CD4-positive, CD25-positive, alpha-beta regulatory T cell (primary cell): ENCODE measurements around the gene MAP3K6. TPM values are rescaled to one million over a fixed set of nuclear protein-coding genes. Genes with fewer than 3 reads are reported as not detected.

ENCODE experiments used
- ATAC-seq, 2 donors: fragments of 150-1000 bp; cut with Tn5 transposase; one replicate each; pipeline ENCODE4 v1.10.0; 2021; ENCODE audit warnings: low read depth in 2 of 2, moderate number of reproducible peaks in 2 of 2, moderate library complexity in 1 of 2
- DNase-seq, 3 donors: peaks; one replicate each; pipeline versions ENCODE4 v3.0.0 to v3.0.0-alpha.2; 2012 to 2022; ENCODE audit warnings: mixed read lengths in 1 of 3
- H3K27ac ChIP-seq: one replicate; pipeline ENCODE4 v1.7.0; 2013; ENCODE audit warnings: mild to moderate bottlenecking, low read length; ENCODE audit not compliant: insufficient read depth, poor library complexity, severe bottlenecking
- H3K27me3 ChIP-seq: one replicate; pipeline ENCODE4 v1.7.0; 2013; ENCODE audit warnings: low read length; ENCODE audit not compliant: control insufficient read depth, insufficient read depth
- H3K36me3 ChIP-seq: one replicate; pipeline ENCODE4 v1.7.0; 2013; ENCODE audit warnings: mild to moderate bottlenecking, low read length, moderate library complexity; ENCODE audit not compliant: control insufficient read depth, insufficient read depth
- H3K4me1 ChIP-seq: 2 replicates; pipeline ENCODE4 v1.7.0; 2013; ENCODE audit warnings: mild to moderate bottlenecking, low read length; ENCODE audit not compliant: insufficient read depth, control insufficient read depth, poor library complexity, severe bottlenecking
- H3K4me3 ChIP-seq: one replicate; pipeline ENCODE4 v1.7.0; 2013; ENCODE audit warnings: low read depth, mild to moderate bottlenecking, low read length, moderate library complexity
- H3K9me3 ChIP-seq, 2 experiments: 1 replicate in 1 of 2; 2 replicates in 1 of 2; pipeline ENCODE4 v1.7.0; 2013; ENCODE audit warnings: low read length in 2 of 2, mild to moderate bottlenecking in 1 of 2, moderate library complexity in 1 of 2; ENCODE audit not compliant: control insufficient read depth in 2 of 2
- H3K27ac Mint-ChIP-seq, 3 donors: one replicate each; pipeline ENCODE4 v1.8.0; 2020 to 2022; ENCODE audit warnings: mild to moderate bottlenecking in 3 of 3, mixed read lengths in 3 of 3, moderate library complexity in 2 of 3
- H3K27me3 Mint-ChIP-seq: one replicate; pipeline ENCODE4 v1.8.0; 2022; ENCODE audit warnings: mild to moderate bottlenecking, mixed read lengths
- H3K36me3 Mint-ChIP-seq: one replicate; pipeline ENCODE4 v1.8.0; 2020; ENCODE audit warnings: mixed read lengths
- H3K4me1 Mint-ChIP-seq, 4 donors: one replicate each; pipeline ENCODE4 v1.8.0; 2020 to 2022; ENCODE audit warnings: mixed read lengths in 4 of 4, mild to moderate bottlenecking in 1 of 4
- H3K4me3 Mint-ChIP-seq, 4 donors: one replicate each; pipeline ENCODE4 v1.8.0; 2020 to 2022; ENCODE audit warnings: mild to moderate bottlenecking in 4 of 4, mixed read lengths in 4 of 4, moderate library complexity in 3 of 4
- H3K9me3 Mint-ChIP-seq, 7 donors: one replicate each; pipeline ENCODE4 v1.8.0; 2020 to 2022; ENCODE audit warnings: mixed read lengths in 7 of 7, mild to moderate bottlenecking in 3 of 7, moderate library complexity in 2 of 7
- polyA plus RNA-seq, 4 donors: library from polyadenylated mRNA; unstranded; fragments of 300-500 nt; fragmentation: Illumina TruSeq; gene quantifications; one replicate each; pipeline ENCODE4 v1.2.3, GENCODE V29; 2021
- total RNA-seq: library from RNA; stranded (reverse); gene quantifications from one replicate; pipeline ENCODE4 v1.2.3, GENCODE V29; 2022

The MAP3K6 gene
- total and polyA plus RNA-seq, 5 donors from 2014 or later, result 3.8 to 8.3 (median 5.6) TPM

DNA sequence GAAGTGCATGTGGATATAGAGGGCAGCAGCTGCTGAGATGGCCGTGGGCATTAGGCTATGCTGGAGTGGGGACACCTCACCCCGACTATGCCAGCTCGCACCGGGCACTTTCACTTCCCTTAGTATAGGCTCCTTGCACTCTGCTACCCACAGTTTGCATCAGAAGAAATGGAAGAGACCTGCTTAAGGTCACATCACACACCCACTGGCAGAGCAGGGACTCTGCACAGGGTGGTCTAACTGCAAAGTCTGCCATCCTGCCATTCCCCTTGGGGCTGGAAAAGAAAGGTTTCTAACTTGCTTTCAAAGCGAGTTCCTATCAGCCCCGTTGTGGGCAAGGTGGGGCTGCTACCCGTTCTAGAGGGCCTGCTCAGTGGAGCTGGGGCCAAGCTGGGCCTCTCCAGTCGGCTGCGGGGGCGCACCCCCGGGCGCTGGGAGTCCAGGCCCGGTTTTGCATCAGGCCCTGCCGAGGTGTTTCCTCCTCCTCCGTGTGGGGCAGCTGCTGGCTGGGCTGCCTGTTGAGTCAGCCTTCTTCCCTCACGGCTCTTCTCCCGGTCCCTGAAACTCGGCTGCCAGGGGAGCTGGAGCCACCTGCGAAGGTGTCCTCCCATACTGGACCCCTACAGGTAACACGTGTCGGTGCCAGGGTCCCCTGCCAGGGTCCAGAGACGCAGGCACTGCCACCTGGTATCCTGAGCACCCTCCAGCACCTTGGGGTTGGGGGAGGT, 25.1 kb downstream of the MAP3K6 start, which contains the start of gene SYTL1:
Gene SYTL1 (plus strand): TSS at position 498 of the 728 bp plus-strand sequence. CDS start 3,313 bp downstream, outside the sequence.
- no peaks in the 10 kb centered on the region for H3K9me3 Mint-ChIP-seq
- peak within 1 kb of the TSS; percentile 90 to 97 (median 96) for H3K27ac Mint-ChIP-seq
- peaks cover 16% of the 10 kb centered on the region for H3K36me3 ChIP-seq
- DNase-seq (peak; percentile 47 to 83 (median 71)), ATAC-seq (peak; percentile 62 to 65)
- peak within 1 kb of the TSS; percentile 93 to 98 (median 95) for H3K4me3 Mint-ChIP-seq
- peaks cover 18% of the 10 kb centered on the region for H3K36me3 Mint-ChIP-seq
- H3K27ac ChIP-seq, result peak within 1 kb of the TSS; percentile 79
- H3K9me3 ChIP-seq, result no peaks in the 10 kb centered on the region
- no peaks in the 10 kb centered on the region for H3K27me3 Mint-ChIP-seq
- H3K4me1 Mint-ChIP-seq, result peaks cover 4 to 58% (median 35%) of the 10 kb centered on the region in 4 donors
- no peaks in the 10 kb centered on the region for H3K27me3 ChIP-seq
- H3K4me1 ChIP-seq, result peaks cover 44% of the 10 kb centered on the region
- peak within 1 kb of the TSS; percentile 95 for H3K4me3 ChIP-seq

DNA sequence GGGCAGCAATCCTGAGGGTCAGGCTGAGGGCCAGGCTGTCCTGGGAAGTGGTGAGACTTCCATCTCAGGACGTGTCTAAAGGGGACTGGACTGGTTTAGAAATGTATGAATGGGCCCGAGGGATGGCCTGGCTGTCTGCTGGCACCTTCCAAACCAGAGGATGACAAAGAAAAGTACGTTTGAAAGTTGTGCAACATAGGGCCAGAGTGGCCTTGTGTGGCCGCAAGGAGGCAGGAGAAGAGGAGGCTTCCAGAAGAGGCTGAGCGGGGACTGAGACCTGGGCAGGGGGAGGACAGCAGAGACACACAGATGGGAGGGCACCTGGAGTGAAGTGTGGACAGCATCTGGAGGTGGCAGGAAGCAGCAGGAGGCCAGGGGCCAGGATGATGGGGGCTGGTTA, 27.5 kb downstream of the MAP3K6 start:
- no peaks in the 10 kb centered on the region for H3K27me3 ChIP-seq
- peaks cover 31% of the 10 kb centered on the region for H3K4me1 ChIP-seq
- H3K9me3 ChIP-seq, result no peaks in the 10 kb centered on the region
- ATAC-seq (no peak), DNase-seq (no peak)
- Mint-ChIP-seq H3K27ac (peak overlapping the region in 2 of 3 donors; percentile 87 to 90), H3K4me3 (peak overlapping the region in 3 of 4 donors; percentile 53 to 98 (median 84)), H3K9me3 (no peaks in the 10 kb centered on the region), H3K36me3 (peaks cover 16% of the 10 kb centered on the region), H3K4me1 (peaks cover 4 to 40% (median 29%) of the 10 kb centered on the region in 4 donors), H3K27me3 (no peaks in the 10 kb centered on the region)
- peaks cover 18% of the 10 kb centered on the region for H3K36me3 ChIP-seq
- no peak overlapping the region for H3K4me3 ChIP-seq
- no peak overlapping the region for H3K27ac ChIP-seq

DNA sequence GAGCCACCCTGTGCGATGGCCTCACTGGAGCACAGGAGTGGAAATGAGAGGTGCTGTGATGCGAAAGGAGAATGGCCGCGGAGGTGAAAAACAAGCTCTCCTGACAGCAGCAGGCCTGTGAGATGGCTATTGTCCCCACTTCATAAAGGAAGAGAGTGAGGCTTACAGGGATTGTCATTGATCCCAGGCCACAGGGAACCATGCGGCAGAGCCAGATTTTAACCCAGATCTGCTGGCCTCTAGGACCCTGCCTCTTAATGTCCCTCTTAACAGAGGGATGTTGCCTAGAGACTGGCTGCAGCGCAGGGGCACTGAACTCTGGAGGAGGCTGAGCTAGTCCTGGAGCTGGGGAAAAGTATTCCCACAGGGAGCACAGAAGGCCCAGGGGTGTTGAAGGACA, 28.0 kb downstream of the MAP3K6 start:
- Histone ChIP-seq H3K27me3 (no peaks in the 10 kb centered on the region), H3K4me1 (peaks cover 28% of the 10 kb centered on the region), H3K27ac (no peak overlapping the region), H3K36me3 (peaks cover 20% of the 10 kb centered on the region), H3K9me3 (no peaks in the 10 kb centered on the region), H3K4me3 (no peak overlapping the region)
- H3K27me3 Mint-ChIP-seq, result no peaks in the 10 kb centered on the region
- no peak for DNase-seq
- peaks cover 19% of the 10 kb centered on the region for H3K36me3 Mint-ChIP-seq
- peak overlapping the region; percentile 87 to 91 (median 90) for H3K27ac Mint-ChIP-seq
- H3K4me3 Mint-ChIP-seq, result peak overlapping the region in 3 of 4 donors; percentile 53 to 98 (median 75)
- no peak for ATAC-seq
- H3K9me3 Mint-ChIP-seq, result no peaks in the 10 kb centered on the region
- peaks cover 4 to 37% (median 26%) of the 10 kb centered on the region in 4 donors for H3K4me1 Mint-ChIP-seq

DNA sequence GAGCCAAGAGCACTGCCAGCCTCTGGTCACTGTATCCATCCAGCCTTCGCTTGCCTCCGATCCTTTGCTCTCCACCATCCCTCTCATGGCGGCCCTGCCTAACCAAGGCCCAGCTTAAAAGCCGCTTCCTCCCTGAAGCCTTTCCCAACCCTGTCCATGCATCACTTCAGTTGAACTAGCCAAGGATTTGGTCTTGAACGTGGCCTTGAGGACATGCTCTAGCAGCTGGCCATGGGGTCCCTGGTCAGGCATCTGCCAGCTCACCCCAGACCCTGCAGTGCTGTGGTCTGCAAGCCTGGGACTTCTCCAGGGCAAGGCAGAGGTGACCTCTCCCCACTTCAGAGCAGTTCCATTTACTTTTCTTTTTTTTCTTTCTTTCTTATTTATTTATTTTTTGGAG, 30.0 kb downstream of the MAP3K6 start:
- H3K36me3 Mint-ChIP-seq, result peaks cover 19% of the 10 kb centered on the region
- H3K36me3 ChIP-seq, result peaks cover 31% of the 10 kb centered on the region
- H3K27me3 ChIP-seq, result no peaks in the 10 kb centered on the region
- DNase-seq (no peak), ATAC-seq (no peak)
- H3K4me1 Mint-ChIP-seq, result peaks cover 0 to 44% (median 25%) of the 10 kb centered on the region in 4 donors
- no peak overlapping the region for H3K4me3 Mint-ChIP-seq
- peaks cover 26% of the 10 kb centered on the region for H3K4me1 ChIP-seq
- H3K27ac ChIP-seq, result no peak overlapping the region
- H3K9me3 ChIP-seq, result no peaks in the 10 kb centered on the region
- no peaks in the 10 kb centered on the region for H3K9me3 Mint-ChIP-seq
- no peak overlapping the region for H3K4me3 ChIP-seq
- H3K27ac Mint-ChIP-seq, result no peak overlapping the region
- H3K27me3 Mint-ChIP-seq, result no peaks in the 10 kb centered on the region

DNA sequence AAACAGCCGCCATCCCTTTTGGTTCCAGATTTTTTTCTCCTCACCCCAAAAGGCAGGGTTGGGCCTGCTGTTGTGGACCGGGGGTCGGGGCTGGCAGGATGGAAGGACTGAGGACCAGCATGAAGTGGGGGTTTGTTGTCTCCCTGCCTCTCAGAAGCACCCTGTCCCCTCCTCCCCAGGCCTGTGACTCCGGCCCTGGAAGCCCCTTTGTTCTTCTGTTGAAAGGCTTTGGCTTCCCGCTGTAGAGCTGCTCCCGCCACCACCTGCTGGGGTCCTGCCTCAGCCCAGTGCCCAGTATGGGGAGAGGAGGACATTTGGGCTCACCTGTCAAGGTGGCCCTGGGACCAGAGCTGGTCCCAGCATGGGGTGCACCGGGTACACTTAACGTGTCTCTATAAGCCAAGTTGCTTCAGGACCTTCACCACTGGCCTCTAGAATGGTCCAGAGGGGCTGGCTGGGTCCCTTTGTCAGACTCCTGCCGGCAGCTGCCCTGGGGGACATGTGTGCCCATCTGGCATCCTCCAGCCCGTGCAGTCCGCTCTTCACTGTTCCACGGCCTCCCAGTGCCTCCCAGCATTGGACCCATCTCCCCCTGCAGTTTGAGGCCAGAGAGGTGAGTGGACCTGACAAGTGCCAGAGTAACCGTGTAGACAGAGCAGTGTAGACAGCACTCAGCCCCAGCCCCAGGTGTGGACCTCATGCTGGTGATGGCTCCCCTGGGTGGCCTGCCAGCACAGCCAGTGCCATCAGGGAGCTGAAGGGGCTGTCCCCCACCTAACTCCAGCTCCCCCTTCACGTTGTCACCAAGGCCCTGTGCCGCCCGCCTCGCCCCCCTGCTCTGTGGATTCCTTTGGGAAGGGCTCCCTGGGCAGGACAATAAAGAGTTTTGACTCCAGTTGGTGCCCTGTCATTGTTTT, 31.0 kb downstream of the MAP3K6 start:
- peaks cover 40% of the 10 kb centered on the region for H3K36me3 ChIP-seq
- Mint-ChIP-seq H3K27ac (no peak overlapping the region), H3K4me1 (peaks cover 0 to 40% (median 19%) of the 10 kb centered on the region in 4 donors), H3K9me3 (no peaks in the 10 kb centered on the region), H3K27me3 (no peaks in the 10 kb centered on the region), H3K4me3 (no peak overlapping the region), H3K36me3 (peaks cover 19% of the 10 kb centered on the region)
- peaks cover 16% of the 10 kb centered on the region for H3K4me1 ChIP-seq
- H3K27me3 ChIP-seq, result no peaks in the 10 kb centered on the region
- ATAC-seq (no peak), DNase-seq (no peak)
- H3K27ac ChIP-seq, result no peak overlapping the region
- H3K4me3 ChIP-seq, result no peak overlapping the region
- no peaks in the 10 kb centered on the region for H3K9me3 ChIP-seq

DNA sequence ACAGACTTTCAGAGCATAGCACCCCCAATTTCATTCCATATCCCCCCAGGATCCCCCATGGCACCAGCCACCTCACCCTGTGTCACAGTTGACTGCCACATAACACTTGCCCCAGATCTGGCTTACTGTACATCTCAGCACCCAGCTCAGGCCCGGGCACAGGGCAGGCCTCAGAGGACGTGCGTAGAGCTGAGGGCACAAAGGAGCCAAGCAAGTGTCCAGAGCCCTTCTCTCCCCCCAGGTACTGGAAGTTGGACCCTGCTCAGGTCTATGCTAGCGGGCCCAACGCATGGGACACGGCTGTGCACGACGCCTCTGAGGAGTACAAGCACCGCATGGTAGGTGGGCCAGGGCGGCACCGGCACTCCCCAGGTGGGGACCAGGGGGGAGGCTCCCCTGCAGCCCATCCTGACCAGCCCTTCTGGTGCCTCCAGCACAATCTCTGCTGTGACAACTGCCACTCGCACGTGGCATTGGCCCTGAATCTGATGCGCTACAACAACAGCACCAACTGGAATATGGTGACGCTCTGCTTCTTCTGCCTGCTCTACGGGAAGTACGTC, 33.0 kb downstream of the MAP3K6 start:
- Histone ChIP-seq H3K9me3 (no peaks in the 10 kb centered on the region), H3K4me1 (peaks cover 13% of the 10 kb centered on the region), H3K4me3 (no peak overlapping the region), H3K27me3 (no peaks in the 10 kb centered on the region), H3K27ac (no peak overlapping the region), H3K36me3 (peaks cover 50% of the 10 kb centered on the region)
- DNase-seq (no peak), ATAC-seq (no peak)
- H3K4me1 Mint-ChIP-seq, result peaks cover 0 to 32% (median 15%) of the 10 kb centered on the region in 4 donors
- H3K27ac Mint-ChIP-seq, result peak overlapping the region in 1 of 3 donors; percentile 59
- H3K9me3 Mint-ChIP-seq, result no peaks in the 10 kb centered on the region
- no peak overlapping the region for H3K4me3 Mint-ChIP-seq
- H3K27me3 Mint-ChIP-seq, result no peaks in the 10 kb centered on the region
- peaks cover 19% of the 10 kb centered on the region for H3K36me3 Mint-ChIP-seq

DNA sequence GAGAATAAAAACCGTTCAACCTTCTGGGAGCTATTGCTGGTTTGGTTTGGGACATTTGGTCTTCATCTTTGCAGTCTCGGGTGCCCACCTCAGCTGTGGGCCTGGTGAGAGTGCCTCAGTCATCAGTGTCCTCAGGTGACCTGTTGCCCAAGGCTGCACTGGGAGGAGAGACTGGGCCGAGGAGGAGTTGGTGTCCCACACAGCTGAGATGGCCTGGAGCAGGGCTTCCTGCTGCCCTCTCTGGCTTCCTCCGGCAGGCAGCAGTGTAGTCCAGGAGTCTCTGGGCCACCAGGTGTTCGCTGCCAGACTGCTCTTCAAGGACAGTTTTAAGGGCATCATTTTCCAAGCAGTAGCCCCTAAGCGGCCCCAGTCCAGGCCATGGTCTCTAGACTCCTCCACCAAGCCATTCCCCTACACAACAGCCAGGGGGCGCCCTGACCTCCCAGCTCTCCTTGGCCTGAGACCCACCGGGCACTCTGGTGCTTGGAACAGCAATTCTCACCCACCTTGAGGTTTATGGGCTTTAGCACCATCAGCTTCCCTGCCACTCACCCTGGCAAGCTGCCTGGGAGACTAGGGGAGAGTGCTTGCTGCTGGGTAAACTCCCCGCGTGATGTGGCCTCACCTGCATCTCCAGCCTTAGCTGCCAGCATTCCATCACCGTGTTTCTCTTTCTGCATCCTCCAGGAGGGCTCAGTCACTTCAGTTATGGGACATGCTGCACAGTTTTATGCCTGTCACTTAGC, 34.1 kb downstream of the MAP3K6 start:
- H3K36me3 Mint-ChIP-seq, result peaks cover 23% of the 10 kb centered on the region
- no peaks in the 10 kb centered on the region for H3K27me3 Mint-ChIP-seq

More for the DNA sequence above, 34.1 kb downstream of the MAP3K6 start:
- peaks cover 0 to 42% (median 22%) of the 10 kb centered on the region in 4 donors for H3K4me1 Mint-ChIP-seq
- no peak overlapping the region for H3K27ac ChIP-seq
- peaks cover 59% of the 10 kb centered on the region for H3K36me3 ChIP-seq
- H3K27me3 ChIP-seq, result no peaks in the 10 kb centered on the region
- H3K4me3 ChIP-seq, result no peak overlapping the region
- H3K4me1 ChIP-seq, result peaks cover 14% of the 10 kb centered on the region
- no peaks in the 10 kb centered on the region for H3K9me3 ChIP-seq
- peak; percentile 76 for ATAC-seq
- peak; percentile 40 to 59 (median 57) for DNase-seq
- peak overlapping the region in 2 of 3 donors; percentile 35 to 78 for H3K27ac Mint-ChIP-seq
- H3K9me3 Mint-ChIP-seq, result no peaks in the 10 kb centered on the region
- H3K4me3 Mint-ChIP-seq, result peak overlapping the region in 1 of 4 donors; percentile 32
